Hindlimb muscle (tissue), 1 donor: ENCODE measurements around the gene SUCO. TPM values are rescaled to one million over a fixed set of nuclear protein-coding genes. Genes with fewer than 3 reads are reported as not detected.
A peak's percentile ranks its signal among the peaks of the same experiment; 100 is the strongest.
"Not testable (repeated sequence)": the region's sequence is repeated elsewhere in the genome, so short reads cannot be mapped to it uniquely, and the experiment has no call there.

Experiments used
- DNase-seq: peaks from one replicate; pipeline ENCODE4 v3.0.0-alpha.2; 2013
- polyA plus RNA-seq: library from polyadenylated mRNA; unstranded; fragments of 120-200 nt; gene quantifications from one replicate; pipeline ENCODE4 v1.2.1, GENCODE V29; 2013; ENCODE audit not compliant: insufficient read length

SUCO gene, protein sequence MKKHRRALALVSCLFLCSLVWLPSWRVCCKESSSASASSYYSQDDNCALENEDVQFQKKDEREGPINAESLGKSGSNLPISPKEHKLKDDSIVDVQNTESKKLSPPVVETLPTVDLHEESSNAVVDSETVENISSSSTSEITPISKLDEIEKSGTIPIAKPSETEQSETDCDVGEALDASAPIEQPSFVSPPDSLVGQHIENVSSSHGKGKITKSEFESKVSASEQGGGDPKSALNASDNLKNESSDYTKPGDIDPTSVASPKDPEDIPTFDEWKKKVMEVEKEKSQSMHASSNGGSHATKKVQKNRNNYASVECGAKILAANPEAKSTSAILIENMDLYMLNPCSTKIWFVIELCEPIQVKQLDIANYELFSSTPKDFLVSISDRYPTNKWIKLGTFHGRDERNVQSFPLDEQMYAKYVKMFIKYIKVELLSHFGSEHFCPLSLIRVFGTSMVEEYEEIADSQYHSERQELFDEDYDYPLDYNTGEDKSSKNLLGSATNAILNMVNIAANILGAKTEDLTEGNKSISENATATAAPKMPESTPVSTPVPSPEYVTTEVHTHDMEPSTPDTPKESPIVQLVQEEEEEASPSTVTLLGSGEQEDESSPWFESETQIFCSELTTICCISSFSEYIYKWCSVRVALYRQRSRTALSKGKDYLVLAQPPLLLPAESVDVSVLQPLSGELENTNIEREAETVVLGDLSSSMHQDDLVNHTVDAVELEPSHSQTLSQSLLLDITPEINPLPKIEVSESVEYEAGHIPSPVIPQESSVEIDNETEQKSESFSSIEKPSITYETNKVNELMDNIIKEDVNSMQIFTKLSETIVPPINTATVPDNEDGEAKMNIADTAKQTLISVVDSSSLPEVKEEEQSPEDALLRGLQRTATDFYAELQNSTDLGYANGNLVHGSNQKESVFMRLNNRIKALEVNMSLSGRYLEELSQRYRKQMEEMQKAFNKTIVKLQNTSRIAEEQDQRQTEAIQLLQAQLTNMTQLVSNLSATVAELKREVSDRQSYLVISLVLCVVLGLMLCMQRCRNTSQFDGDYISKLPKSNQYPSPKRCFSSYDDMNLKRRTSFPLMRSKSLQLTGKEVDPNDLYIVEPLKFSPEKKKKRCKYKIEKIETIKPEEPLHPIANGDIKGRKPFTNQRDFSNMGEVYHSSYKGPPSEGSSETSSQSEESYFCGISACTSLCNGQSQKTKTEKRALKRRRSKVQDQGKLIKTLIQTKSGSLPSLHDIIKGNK (N-terminal part only)
- 36.4 TPM for polyA plus RNA-seq

DNA sequence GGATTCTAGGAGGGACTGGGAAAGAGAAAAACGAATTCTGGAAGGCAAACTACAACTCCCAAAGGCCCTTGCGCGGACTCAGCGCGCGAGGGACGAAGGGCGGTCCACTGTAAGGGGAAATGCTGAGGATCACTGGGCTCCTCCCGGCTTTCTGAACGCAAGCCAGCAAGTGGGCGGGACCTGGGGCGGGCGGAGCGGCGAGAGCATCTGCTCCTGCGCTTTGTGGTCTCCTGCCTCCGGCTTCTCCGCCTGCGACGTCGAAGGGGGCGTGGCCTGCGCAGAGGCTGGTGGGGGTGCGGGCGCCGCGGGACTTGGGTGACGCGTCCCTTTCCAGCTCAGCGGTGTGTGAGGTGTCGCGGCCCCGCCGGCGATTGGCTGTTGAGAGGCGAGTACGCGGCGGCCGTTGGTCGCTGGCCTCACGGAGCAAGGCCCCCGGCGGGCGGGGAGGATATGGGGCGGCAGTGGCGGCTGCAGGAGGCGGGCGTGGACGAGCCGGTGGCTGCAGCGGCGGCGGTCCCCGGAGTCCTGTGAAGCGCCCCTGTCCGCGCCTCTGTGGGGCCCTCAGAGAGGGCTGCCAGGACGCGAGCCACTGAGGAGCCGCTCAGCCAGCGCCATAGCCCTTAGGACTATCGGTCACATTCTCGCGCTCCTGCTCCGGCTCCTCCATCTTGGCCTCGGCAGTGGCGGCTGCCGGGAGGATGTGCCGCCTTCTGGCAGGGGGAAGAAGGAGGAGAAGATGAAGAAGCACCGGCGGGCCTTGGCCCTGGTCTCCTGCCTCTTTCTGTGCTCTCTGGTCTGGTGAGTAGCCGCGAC lies at the start of gene SUCO:
Gene SUCO, plus strand, starts transcription at position 451 of the 813 bp plus-strand sequence. Its CDS starts 286 bp downstream, at position 737.
- peak; percentile 100 for DNase-seq

DNA sequence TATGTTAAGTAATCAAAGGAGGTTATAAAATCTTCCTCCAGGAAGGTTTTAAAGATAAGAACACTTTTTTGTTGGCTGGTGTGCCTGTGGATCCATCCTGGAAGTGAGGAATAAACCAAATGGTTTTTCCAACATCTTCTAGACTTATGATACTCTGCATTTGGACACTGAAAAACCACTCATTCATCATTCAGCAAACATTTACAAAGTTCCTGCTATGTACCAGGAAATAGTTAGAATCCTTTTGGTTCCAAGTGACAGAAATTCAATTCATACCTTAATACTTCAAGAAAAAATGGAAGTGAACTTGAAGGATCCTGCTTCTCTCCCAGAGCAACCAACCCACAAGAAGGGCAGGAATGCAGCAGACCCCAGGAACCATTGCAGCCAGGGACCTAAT lies 49.5 kb upstream of the SUCO start:
- DNase-seq, result no peak

DNA sequence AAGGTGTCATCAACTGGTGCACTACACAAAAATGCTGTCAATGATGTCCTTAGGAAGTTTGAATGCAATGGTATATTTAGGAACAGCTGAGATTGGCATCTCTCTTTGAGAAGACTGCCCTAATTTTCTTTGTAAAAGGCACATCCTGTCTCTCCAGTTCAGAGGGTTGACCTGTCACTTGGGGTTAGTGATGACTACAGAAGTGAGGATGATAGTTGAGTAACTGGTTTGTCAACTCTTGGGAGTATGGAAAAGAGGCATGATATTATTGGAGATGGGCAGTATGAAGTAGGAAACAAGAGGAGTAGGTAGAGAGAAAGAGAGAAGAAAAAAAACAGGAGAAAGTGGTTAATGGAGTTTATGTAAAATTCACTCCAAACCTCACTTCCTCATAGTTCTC lies 48.7 kb upstream of the SUCO start:
- no peak for DNase-seq

DNA sequence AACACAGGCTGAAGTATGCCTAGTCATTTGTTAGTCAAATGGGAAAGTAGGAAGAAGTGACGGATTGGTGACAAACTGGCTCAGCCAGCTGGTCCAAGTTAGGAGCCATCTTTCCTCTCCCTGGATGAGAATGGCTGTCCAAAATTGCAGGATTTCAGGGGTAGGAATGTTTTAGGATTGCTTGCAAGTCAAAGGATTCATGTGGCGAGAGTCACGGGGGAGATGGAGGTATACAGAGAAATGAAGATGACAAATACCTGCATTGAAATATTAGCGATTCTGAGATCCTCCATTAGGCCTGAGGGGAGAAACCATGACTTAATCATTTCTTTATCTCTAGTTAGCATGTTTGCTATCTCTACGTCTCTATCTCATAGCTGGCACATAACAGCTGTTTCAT lies 47.3 kb upstream of the SUCO start:
- DNase-seq, result no peak

DNA sequence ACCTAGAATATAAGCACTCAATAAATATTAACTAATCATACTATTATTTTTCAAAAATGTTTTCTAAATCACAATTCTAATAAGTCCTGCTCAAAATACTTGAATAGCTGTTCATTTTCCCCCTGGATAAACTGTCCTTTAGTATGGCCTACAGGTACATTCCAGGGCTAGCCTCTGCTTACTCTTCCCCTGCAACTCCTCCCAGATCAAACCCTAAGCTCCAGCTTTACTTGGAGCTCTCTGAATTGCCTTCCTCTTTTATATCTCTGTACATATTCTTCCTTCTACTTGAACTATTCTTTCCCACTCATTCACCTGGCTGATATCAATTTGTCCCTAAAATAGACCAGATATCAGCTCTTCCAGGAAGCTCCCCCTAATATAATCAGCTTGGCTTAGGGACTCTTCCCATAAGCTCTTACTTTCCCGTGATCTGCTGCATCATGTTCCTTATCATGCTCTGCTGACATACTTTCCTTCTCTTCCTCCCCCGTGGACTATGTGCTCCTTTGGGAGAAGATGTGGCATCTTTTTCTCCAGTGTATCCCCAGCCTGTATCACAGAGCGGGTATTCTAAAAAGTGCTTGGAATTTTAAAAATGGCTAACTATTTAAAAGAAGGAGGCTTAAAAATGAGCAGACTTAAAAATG lies 46.0 kb upstream of the SUCO start:
- DNase-seq, result no peak

DNA sequence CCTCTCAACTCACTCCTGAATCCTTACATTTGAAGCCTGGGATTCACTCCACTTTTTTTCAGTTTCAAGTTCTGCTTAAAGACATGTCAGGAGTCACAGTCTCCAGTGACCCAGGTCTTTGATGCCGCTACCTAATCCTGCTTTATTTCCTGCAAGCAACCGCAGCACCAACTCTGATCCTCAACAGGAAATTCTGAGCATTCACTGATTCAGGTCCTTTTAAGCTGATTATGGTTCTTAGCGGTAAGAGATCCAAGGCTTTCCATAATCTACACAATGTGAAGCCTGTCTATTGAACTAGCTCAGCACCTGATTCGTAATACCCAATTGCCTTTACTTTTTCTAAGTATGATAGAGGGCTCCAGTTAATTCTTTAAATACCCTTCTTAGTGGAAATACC lies 45.4 kb upstream of the SUCO start:
- no peak for DNase-seq

DNA sequence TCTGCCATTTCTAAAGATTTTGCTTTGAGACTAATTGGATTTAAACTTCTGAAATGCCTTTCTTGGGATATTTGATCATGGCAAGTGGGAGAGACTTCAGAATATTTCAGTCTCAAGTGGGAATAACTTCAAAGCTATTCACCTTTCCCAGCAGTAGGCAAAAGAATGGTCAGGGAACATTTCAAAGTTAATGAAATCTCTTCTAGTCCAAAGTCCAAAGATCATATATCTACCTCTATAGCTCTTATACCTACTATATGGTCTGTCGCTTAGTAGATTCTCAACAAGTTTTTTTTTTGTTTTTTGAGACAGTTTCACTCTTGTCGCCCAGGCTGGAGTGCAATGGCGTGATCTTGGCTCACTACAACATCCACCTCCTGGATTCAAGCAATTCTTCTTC lies 44.6 kb upstream of the SUCO start:
- DNase-seq, result no peak

DNA sequence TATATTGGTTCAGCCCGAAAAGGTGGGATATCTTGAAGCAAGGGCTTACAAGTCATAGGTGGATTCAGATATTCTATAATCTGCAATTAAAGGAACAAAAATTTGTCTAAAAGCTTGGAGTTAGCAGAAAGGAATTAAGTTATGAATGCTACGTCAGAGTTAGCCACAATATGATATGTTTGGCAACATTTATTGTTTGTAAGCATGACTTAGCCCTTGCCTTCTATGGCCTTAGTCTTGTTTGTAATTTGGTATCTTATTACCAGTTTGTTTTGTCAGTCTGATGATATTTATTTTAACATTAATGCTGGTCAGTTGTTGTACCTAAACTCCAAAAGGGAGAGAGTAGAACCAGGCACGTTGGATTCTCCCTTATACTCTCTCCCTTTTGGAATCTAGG lies 43.1 kb upstream of the SUCO start:
- no peak for DNase-seq

DNA sequence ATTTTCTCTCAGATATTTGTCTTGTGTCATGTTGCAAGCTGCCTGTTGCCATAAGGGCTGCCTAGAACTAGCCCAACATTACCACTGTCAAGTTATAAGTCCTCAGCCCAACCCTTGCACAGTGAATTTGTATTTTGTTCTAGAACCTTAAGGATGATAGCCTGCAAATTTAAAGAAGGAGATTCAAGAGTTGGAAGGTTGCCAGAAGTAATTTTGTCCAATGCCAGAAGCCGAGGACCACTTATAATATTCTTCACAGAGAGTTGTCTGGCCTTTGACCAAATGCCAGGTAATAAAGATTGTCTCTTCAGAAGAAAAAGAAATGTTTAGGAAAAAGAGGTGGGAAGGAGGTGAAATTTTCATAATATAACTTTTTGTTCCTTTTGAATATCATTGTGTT lies 40.5 kb upstream of the SUCO start:
- DNase-seq, result no peak

DNA sequence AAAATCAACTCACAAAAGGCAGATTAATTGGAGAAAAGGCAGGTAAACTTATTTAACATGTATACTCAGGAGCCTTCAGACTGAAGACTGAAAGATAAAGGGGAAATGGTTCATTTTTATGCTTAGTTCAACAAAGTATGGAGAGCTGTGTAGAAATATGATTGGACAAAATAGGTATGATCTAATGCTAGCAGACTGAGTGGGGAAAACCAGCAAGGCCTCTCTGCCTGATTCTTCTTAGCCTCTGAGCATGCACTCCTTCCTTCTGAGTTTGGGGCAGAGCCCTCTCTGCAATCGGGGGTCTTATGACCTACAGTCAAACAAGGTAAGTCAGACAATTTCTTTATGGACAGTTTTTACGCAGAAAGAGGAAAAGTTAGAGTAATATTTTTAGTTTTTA lies 38.8 kb upstream of the SUCO start:
- no peak for DNase-seq

DNA sequence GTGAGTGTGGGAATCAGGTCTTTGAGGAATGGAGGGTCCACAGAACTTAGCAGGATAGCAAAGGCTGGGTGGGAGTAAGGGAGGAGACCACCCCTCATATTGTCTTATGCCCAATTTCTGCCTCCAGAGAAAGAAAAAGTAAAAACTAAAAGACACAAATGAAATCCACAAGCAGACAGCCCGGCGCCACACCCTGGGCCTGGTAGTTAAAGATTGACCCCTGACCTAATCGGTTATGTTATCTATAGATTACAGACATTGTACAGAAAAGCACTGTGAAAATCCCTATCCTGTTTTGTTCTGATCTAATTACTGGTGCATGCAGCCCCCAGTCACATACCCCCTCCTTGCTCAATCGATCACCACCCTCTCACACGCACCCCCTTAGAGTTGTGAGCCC lies 36.8 kb upstream of the SUCO start:
- DNase-seq, result not testable (repeated sequence)

DNA sequence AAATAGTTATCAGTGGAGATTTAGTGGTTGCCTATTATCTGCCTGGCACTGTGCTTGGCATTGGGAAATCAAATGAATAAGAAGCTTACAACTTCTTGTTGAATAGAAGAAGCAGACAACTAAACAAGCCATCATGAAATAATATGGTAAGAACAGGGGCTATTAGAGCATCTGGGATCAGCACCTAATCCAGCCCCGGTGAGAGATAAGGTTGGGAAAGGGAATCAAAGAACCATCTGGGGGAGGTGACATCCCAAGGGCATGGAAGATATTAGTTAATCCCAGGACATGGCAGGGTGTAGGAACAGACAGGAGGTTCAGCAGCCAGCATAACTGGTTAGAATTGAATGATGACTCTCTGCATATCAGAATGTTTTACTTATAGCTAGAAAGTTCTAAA lies 36.3 kb upstream of the SUCO start:
- no peak for DNase-seq

DNA sequence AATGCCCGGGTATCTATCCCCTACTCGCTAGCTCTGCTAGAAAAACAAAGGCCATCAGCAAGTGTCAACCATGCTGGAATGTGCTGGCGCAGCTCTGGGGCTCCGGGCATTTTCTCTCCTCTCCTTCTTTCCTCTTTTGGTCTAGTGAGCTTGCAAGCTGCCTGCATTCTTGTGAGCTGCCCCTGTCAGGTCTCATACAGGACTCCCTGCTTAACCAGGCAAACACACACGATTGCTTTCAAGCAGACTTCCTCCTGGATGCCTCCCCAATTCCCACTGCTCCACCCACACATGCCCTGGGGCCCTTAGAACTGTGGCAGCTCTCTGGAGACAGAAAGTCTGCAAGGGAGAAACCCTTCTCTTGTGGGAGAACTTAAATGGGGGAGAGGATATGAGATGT lies 35.7 kb upstream of the SUCO start:
- DNase-seq, result no peak

DNA sequence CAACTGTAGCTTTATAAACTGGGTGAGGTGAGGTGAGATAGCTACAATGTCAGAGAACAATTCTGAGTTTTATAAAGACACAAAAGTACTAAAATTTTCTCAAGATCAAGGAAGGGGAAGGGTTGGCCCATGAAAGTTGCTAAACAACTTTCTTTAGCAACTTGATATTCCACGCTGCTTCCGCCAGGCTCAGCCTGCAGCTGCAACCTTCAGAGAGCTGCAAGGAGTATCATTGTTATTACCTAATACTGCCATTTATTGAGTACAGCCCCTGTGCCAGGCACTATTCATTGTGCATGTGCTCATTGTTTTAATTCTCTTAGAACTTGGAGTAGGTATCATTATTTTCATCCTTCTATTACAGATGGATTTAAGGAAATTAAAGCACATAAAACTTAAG lies 34.1 kb upstream of the SUCO start:
- DNase-seq, result no peak

DNA sequence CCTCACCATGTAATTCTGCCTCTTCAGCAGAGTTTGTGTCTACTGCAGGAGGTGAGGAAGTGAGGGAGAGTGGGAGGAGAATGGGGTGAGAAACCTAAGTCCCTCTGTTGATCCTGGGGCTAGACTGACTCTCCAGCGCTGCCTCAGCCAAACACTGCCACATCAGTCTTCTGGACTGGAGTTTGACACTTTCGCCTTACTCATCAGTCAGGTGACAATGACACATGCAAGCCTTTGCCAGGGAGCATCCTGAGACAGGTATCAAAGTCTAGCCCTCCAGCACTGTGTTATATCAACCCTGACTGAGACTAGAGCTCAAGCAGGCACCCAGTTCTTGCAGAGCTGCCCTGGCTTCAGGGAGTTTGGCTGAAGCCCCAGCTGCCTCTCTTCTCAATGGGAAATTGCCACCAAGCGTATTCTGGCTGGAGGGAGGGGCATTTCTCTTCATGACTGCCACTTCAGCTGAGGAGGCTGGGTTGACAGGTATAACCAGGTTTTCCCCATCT lies 33.3 kb upstream of the SUCO start:
- DNase-seq, result no peak

DNA sequence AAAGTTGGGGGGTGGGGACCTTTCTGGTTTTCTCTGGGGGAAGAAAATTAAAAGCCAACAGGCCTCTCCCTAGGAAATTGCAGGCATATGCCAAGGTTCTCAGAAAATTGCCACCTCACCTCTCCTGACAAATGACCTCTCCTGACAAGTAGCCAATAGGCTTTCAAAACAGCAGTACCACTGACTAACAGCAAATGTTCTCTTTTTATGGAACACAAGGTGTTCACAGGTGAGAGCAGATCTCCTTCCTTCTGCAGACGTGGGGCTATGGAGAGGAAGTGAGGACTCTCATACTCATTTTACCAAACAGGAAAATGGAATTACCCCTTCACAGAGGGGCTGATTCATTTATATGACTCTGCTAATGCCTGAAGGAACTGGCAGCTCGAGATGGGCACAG lies 32.7 kb upstream of the SUCO start:
- no peak for DNase-seq

DNA sequence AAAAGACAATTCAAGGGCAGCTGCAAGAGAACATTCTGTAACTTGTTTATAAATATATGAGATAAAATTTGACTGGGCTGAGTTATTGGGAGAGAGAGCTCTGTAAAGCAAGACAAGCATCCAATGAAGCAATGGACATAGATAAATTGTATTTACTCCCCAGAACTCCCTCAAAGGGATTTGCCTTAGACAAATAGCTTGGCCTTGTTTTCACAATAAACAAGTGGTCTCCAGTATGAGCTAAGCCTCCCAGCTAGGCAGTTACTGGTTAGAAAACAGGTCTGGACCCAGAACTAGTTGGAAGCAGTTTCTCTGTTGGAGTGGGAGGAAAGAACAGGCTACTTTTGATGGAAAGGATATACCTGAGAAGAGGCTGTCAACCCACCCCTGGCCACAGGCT lies 25.2 kb upstream of the SUCO start:
- DNase-seq, result no peak

DNA sequence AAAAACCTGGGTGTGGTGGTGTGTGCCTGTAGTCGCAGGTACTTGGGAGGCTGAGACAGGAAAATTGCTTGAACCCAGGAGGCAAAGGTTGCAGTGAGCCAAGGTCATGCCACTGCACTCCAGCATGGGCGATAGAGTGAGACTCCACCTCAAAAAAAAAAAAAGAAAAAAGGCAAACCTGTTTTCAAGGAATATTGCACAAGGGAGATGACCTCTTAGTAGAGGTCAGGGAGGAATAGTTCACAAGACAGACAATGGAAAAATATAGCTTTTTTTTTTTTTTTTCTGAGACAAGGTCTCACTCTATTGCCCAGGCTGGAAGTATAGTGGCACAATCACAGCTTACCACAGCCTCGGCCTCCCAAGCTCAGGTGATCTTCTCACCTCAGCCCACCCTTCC lies 22.5 kb upstream of the SUCO start:
- DNase-seq, result no peak

DNA sequence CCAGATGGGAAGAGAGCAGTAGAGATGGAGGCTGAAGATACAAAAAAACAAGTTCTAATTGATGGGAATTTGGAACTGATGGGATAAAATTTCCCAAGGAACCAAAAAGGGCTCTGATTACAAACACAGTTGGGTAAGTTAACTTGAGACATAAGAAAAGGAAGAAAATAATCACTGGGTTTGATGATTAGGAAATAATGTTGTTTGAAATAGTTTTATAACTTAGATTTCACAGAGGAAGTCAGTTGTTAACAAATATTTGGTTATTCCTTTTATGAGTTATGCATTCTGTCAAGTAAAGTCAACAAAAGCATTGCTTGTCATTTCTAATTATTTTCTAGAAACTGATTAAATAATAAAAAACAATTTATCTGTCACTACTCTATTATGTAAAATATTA lies 20.4 kb upstream of the SUCO start:
- DNase-seq, result no peak

DNA sequence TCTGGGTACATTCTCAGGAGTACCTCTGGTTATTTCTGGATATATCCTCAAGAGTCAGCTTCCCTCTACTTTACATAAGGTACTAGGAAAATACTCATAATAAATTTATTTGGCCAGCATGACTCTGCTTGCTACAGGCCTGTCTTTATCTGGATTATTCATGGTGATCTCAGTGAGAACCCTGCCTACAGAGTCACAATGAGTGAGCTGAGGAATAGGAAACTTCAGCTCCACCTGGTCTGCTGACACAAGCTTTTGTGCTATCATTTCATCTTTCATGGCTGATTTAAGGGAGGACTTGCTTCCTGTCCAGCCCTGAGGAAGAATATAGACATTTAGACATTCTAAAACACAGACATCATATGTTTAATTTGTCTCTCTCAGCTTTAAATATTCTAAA lies 19.5 kb upstream of the SUCO start:
- no peak for DNase-seq

DNA sequence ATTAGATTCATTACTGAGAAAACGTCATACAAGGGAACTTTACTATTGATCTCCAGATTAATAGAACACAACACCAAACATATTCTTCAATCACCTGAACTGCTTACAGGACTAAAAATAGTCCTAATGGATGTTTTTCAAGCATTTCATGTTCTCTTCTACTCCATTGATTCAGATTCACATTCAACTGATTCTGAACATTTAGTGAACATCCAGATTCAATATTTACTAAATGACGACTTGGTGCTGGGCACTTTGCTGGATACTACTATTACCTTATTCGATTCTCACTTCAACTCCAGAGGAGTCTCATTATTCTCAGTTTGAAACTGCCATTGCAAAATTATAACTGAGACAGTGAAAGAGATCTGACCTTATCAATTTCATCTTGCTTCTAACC lies 18.8 kb upstream of the SUCO start:
- no peak for DNase-seq
